ENCODE measurements around the gene RGS21.
"Not testable (repeated sequence)": the region's sequence is repeated elsewhere in the genome, so short reads cannot be mapped to it uniquely, and the experiment has no call there.

RGS21 gene

GRCh38 chr1:192316942-192317450, at the start of gene RGS21:
RGS21 (plus strand) TSS chr1:192316992; CDS start chr1:192343037, 26,045 bp downstream.
- DNase-seq (ENCODE audit: low read depth, low spot score) = no peak

- DNase-seq (ENCODE audit: low read depth, low spot score) = no peak
Measured at GRCh38 chr1:192268468-192269052, 48.2 kb upstream of the RGS21 start.

- no peak for DNase-seq (ENCODE audit: low read depth, low spot score)
Measured at GRCh38 chr1:192270398-192270797, 46.4 kb upstream of the RGS21 start.

DNA sequence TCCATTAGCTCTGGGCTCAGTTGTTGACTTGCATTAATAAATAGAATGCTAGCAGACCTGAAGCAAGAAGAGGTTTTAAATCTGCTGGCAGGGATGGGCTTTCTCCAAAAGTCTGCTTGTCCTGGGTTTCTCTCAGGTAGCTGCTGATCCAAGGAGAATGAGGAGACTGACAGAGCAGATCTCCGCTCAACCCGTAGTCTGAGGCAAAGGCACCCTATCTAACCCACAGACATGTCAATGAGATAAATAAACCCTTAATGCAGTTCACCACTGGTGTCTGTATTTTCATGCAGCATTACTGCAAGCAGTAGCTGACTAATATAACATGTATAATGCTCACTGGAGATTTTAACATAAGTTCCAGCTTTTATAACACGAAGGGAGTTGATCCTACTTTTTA, 44.1 kb upstream of the RGS21 start:
- DNase-seq (ENCODE audit: low read depth, low spot score) = no peak

DNA sequence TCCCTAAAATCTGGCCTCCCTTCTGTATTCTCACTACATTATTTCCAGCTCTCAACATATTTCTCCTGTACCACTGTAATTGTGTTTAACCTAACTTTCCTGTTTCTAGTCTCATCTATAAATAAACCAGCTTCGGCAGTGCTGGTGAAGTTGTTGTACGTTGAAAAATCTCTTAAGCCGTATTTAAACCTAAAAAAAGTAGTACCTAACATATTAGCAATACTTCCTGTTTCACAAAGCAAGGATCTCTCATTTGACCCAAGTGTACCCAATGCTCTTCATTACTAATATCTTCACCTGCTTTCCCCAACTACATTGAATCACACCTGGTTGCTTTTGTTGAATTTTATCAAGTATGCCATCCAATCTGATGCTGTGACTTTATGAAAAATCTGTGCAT, 42.2 kb upstream of the RGS21 start:
- DNase-seq (ENCODE audit: low read depth, low spot score) = no peak

DNA sequence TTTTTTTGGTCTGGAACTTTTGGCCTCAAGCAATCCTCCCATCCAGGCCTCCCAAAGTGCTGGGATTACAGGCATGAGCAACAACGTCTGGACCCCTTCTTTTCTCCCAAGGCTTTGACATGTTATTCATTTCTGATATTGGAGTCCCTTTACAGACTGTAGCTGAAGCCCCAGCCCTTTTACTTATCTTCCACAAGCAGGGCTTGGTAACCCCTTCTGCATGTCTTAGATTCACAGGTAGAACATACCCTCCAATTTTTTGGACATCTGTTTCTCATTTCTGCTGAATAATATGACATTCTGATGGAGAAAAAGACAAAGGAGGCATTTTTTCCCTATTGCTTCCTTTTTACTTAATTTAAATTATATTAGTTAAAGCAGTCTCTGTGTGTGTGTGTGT, 39.2 kb upstream of the RGS21 start:
- DNase-seq (ENCODE audit: low read depth, low spot score) = no peak

DNA sequence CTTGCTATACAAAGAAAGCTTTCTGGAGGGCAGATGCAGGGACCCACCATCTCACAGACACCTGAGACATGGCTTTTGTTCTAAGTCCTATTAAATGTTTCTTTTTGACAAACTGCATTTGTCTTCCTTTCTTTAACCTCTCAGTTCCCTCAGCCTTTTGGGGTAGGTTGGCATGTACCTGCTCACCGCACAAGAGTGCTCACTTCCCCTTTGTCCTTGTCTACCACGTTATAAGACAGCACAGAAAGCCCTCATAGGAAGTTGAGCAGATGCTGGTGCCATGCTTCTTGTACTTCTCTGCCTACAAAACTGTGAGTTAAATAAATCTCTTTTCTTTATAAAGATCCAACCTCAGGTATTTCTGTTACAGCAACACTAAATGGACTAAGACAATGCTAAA, 31.9 kb upstream of the RGS21 start:
- DNase-seq (ENCODE audit: low read depth, low spot score) = no peak

GRCh38 chr1:192303029-192303428, 13.8 kb upstream of the RGS21 start:
- no peak for DNase-seq (ENCODE audit: low read depth, low spot score)

DNA sequence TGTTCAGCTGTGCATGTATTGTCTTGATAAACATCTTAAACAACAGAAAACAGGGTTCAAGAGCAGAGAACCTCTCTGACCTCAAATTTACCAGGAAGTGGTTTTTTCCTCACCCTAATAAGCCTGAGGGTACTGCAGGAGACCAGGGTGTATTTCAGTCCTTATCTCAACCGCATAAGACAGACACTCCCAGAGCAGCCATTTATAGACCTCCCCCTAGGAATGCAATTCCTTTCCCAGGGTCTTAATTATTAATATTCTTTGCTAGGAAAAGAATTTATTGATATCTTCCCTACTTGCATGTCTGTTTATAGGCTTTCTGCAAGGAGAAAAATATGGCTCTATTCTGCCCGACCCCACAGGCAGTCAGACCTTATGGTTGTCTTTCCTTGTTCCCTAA, 8.5 kb upstream of the RGS21 start:
- not testable (repeated sequence) for DNase-seq (ENCODE audit: low read depth, low spot score)

GRCh38 chr1:192311281-192311680, 5.5 kb upstream of the RGS21 start:
- no peak for DNase-seq (ENCODE audit: low read depth, low spot score)

GRCh38 chr1:192327997-192328396, 11.2 kb downstream of the RGS21 start:
- DNase-seq (ENCODE audit: low read depth, low spot score) = no peak

DNA sequence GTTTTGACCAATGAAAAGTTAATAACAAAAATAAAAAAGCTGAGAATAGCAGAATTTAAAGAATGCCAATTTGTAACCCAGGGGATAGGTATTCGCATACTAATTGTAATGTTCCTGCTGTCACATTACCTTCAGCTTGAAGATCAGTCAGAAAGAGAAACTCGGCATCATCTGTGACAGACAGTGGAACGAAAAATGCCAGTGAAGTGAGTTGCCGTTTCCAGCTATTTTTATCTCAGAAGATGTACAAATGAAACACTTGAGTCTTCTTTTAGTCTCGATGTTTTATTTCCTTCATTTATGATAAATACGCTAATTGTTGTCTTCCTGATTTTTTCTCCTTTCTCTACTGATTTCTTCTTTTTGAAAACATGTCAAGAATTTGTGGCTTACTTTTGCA, 26.1 kb downstream of the RGS21 start:
- no peak for DNase-seq (ENCODE audit: low read depth, low spot score)

DNA sequence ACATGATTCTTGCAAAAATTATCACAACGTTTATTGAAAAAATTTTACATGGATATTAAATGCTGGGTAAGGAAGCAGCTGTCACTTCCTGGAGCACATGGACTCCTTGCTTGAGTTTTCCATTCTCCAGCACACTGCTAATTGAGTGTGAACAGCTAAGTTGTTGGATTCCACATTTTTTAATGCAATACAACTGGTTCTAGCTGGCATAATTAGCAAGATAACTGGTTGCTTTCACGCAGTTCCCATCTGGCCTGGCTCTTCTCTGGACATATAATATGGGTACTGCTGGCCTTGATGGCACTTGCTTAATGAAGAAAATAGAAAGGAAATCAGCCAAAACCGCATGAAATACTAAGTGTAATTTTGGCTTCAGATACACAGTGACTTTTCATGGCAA, 26.6 kb downstream of the RGS21 start:
- no peak for DNase-seq (ENCODE audit: low read depth, low spot score)

DNA sequence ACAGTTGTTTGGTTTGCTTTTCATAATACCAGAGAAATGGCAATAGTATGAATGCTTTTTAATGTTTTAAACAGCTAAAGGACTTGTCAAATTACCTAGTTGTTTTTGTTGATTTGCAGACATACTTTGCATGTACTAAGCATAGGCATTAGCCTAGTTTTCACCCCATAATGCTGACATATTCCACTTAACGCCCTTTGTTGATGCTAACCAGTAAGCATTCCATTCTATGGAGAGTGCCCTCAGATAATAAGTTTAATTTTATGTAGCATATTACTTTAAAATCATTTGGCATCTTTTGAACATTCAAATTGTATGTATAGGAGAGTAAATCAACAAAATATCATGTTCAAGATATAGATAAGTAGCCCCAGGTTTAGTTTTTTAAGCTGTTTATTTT, 32.5 kb downstream of the RGS21 start:
- DNase-seq (ENCODE audit: low read depth, low spot score) = no peak

DNA sequence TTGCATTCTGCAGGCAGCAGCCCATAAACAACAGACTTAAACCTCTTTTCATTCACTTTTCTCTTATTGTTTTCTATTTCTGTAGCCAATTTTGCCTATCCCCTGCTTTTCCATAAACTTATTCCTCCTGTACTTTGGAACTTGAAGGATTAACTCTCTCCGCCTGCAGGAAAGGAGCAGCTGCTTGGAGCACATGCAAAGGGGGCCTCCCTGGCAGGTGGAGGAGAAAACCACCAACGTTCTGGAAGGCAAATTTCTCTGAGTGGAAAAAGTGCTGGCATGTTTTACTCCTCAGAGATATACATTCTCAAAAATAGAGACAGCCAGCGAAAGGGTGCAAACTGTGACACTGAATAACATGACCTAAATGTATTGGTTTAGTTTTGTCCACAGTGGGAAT, 33.6 kb downstream of the RGS21 start:
- DNase-seq (ENCODE audit: low read depth, low spot score) = no peak

DNA sequence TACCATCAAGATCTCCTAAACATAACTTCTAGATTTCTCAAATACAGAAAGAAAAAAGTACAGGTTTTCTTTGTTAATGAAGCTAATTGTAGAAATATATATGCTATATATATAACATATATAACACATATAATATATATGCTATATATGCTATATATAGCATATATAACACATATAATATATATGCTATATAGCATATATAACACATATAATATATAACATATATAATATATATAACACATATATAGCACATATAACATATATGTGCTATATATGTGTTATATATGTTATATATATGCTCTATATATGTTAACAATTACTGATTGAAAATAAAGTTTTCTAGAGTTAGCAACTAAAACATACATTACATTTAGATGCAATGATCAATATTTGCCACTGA, 34.8 kb downstream of the RGS21 start:
- DNase-seq (ENCODE audit: low read depth, low spot score) = no peak

DNA sequence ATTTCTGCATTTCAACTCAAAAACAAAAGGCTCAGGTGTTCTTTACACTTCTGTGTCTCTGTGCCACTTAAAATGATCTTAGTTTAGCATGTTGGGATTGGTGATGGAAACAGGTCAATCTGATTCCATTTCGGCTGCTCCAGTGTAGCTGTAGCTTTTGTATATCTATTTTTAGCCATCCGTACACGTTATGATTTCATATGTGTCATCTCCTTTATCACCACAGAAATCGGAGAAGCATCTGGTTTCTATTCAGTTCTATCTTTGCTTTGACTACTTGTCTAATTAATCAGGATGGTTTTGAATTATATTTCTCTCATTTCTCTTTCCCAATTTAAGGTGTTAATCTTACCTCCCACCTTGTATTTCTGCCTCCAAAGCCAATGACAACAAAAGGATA, 41.1 kb downstream of the RGS21 start:
- no peak for DNase-seq (ENCODE audit: low read depth, low spot score)

- DNase-seq (ENCODE audit: low read depth, low spot score) = no peak
Measured at GRCh38 chr1:192358402-192358801, 41.6 kb downstream of the RGS21 start.

- DNase-seq (ENCODE audit: low read depth, low spot score) = no peak
Measured at GRCh38 chr1:192358822-192359221, 42.0 kb downstream of the RGS21 start.

DNA sequence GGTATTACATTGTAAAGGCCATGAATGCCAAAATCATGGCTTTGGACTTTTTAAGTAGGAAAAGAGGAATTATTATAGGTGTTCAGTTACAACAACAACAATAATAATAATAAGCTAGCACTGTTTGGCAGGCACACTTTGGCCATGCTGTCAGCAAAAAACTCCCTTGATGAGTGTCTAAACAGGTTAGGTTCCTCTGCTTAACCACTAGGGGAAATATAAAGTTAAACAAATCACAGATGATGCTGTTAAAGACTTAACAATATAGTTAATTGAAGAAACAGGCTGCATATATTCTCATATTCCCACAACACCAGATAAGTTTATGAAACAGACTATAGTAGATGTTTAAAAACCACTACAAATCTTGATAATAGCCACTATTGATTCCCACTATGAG, 46.4 kb downstream of the RGS21 start:
- DNase-seq (ENCODE audit: low read depth, low spot score) = no peak

GRCh38 chr1:192367436-192367835, 50.6 kb downstream of the RGS21 start:
- DNase-seq (ENCODE audit: low read depth, low spot score) = no peak

- no peak for DNase-seq (ENCODE audit: low read depth, low spot score)
Measured at GRCh38 chr1:192375306-192375705, 58.5 kb downstream of the RGS21 start.

DNA sequence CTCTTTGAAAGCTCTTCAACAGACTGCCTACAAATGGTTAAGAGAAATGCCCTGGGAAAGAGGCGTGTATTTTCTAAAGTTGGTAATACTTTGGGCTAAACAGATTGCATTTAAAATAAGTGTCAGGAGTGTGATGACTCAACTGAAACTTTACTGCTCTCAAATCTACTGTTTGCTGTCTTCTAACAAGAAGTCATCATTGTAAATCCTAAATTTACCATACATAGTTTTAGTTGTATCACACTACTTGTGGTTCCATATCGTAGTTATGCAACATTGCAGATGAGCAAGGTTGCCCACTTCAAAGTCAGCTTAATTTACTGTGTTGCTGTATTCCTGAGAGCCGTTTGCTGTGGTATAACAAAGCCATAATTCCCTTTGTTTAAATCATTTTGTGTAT, 59.6 kb downstream of the RGS21 start:
- DNase-seq (ENCODE audit: low read depth, low spot score) = no peak

GRCh38 chr1:192378276-192378675, 61.5 kb downstream of the RGS21 start:
- DNase-seq (ENCODE audit: low read depth, low spot score) = no peak
